Esophagus muscularis mucosa (tissue), 4 donors: ENCODE measurements around the gene HOOK2. TPM values are rescaled to one million over a fixed set of nuclear protein-coding genes. Genes with fewer than 3 reads are reported as not detected.
A peak's percentile ranks its signal among the peaks of the same experiment; 100 is the strongest.

Experiments
- DNase-seq: peaks from one replicate; pipeline ENCODE4 v3.0.0-alpha.2; 2017; ENCODE audit errors: extremely low spot score
- H3K27ac ChIP-seq, 4 donors: fragments of 200-600 bp; sonication (generic); replicated peaks in 1 of 4; 1 replicate in 3 of 4; 2 replicates in 1 of 4; pipeline ENCODE4 v1.5.1; 2016 to 2019; ENCODE audit warnings: mild to moderate bottlenecking in 1 of 4
- H3K27me3 ChIP-seq, 4 donors: fragments of 200-600 bp; sonication (generic); one replicate each; pipeline versions ENCODE4 v1.5.1 to v1.6.0; 2016 to 2019
- H3K36me3 ChIP-seq, 4 donors: fragments of 200-600 bp; sonication (generic); one replicate each; pipeline ENCODE4 v1.5.1; 2016 to 2019
- H3K4me1 ChIP-seq, 4 donors: fragments of 200-600 bp; sonication (generic); one replicate each; pipeline ENCODE4 v1.5.1; 2016 to 2019
- H3K4me3 ChIP-seq, 4 donors: fragments of 200-600 bp; sonication (generic); 1 replicate in 2 of 4; 2 replicates in 2 of 4; pipeline ENCODE4 v1.5.1; 2016 to 2019; ENCODE audit warnings: mild to moderate bottlenecking in 4 of 4, moderate library complexity in 1 of 4
- H3K9me3 ChIP-seq, 4 donors: fragments of 200-600 bp; sonication (generic); 1 replicate in 3 of 4; 2 replicates in 1 of 4; pipeline ENCODE4 v1.5.1; 2016 to 2019
- EP300 ChIP-seq: sonication (generic); formaldehyde crosslinking; IDR thresholded peaks from one replicate; pipeline ENCODE4 v1.6.1; 2017; ENCODE audit warnings: antibody characterized with exemption
- POLR2A ChIP-seq: fragments of 450-650 bp; IDR thresholded peaks from one replicate; pipeline ENCODE4 v1.6.1; 2017; ENCODE audit warnings: antibody characterized with exemption, moderate library complexity, mild to moderate bottlenecking, low read depth
- POLR2AphosphoS5 ChIP-seq, 2 donors: sonication (generic); formaldehyde crosslinking; IDR thresholded peaks; one replicate each; pipeline ENCODE4 v1.6.1; 2017; ENCODE audit warnings: antibody characterized with exemption in 2 of 2
- WGBS: methylation state at CpG from one replicate; pipeline ENCODE4 v1.1.5; 2018; 5-methylcytosine and 5-hydroxymethylcytosine counted together
- intact Hi-C: fragments of 100-400 bp; cut with DNase I; formaldehyde crosslinking; loops from one replicate; pipeline ENCODE4 v1.15.1; 2023
- total RNA-seq, 4 donors: library from RNA; depleted of rRNA; stranded (reverse); fragments of >200 nt; gene quantifications; one replicate each; pipeline versions ENCODE4 v1.1.0 to v1.2.1, GENCODE V29; 2016
- TF ChIP-seq, protein P1 (sequence below), 3 experiments: fragments of 200-600 bp in 2 of 3; fragments of 450-650 bp in 1 of 3; sonication (generic) in 2 of 3; IDR thresholded peaks; one replicate each; pipeline ENCODE4 v1.5.1; 2017 to 2019; ENCODE audit warnings: antibody characterized with exemption in 3 of 3, mild to moderate bottlenecking in 2 of 3, moderate library complexity in 1 of 3

The HOOK2 gene
- total RNA-seq, 4 donors from 2014 or later: 7.1 to 17.0 (median 12.6) TPM

DNA sequence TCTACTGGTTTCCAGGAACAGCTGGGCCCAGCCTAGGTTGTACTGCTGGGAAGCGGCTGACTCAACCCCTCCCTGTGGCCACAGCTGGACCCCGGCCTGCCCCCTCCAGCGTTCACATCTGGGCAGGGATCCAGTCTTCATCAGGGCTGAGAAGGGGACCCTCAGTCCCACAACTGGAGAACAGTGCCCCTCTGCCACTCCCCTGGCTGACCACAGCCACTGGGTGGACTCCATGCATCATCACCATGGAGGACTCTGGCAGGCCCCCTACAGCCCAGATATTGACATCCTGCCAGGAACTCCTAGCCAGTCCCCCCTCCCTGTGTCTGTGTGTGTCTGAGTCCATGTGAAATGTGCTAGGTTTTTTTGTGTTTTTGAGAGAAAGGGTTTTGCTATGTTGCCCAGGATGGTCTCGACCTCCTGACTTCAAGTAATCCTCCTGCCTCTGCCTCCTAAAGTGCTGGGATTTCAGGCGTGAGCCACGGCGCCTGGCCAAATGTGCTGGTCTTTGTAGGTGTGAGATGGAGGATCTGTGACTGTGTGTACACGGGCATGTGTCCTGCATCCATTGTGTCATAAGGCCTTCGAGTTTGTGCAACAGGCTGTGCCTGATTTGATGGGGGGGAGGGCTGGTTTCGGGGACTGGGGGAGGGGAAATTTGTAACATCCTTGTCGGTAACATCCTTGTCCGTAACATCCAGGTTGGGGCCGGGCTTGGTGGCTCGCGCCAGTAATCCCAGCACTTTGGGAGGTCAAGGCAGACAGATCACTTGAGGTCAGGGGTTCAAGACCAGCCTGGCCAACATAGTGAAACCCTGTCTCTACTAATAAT, 4.0 kb upstream of the HOOK2 start:
- DNase-seq: no peak
- Histone ChIP-seq H3K9me3 (no peaks in the 10 kb centered on the region), H3K4me3 (peak overlapping the region; percentile 61 to 77 (median 68)), H3K27ac (peak overlapping the region; percentile 94 to 96 (median 95)), H3K4me1 (peaks cover 56 to 80% (median 68%) of the 10 kb centered on the region in 4 donors), H3K36me3 (peaks cover 0 to 1% (median 0%) of the 10 kb centered on the region in 4 donors), H3K27me3 (no peaks in the 10 kb centered on the region)
- intact Hi-C loops: no loop called here
- TF ChIP-seq EP300 (no peak), POLR2AphosphoS5 (IDR thresholded peaks at IDR 0.05) (peak; percentile 33 to 62), POLR2A (no peak)
- WGBS: 58% methylated on average over 6 of the region's 15 CpGs

DNA sequence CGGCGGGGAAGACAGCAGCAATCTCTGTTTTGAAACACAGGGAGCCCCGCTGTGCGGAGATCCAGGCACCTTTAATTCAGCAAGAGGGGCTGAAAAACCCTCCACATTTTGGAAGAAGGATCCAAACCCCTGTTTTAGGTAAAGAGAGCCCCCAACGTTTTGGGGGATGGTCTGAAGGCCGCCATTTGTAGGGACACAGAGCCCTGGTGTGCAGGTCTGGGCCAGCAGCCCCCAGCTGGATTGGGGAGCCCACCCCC, 3.5 kb upstream of the HOOK2 start:
- Histone ChIP-seq H3K27me3 (no peaks in the 10 kb centered on the region), H3K36me3 (peaks cover 0 to 5% (median 0%) of the 10 kb centered on the region in 4 donors), H3K4me3 (peak overlapping the region; percentile 61 to 77 (median 68)), H3K4me1 (peaks cover 56 to 75% (median 62%) of the 10 kb centered on the region in 4 donors), H3K27ac (peak overlapping the region; percentile 94 to 96 (median 95)), H3K9me3 (no peaks in the 10 kb centered on the region)
- WGBS: 32% methylated on average over 4 of the region's 6 CpGs
- no peak for DNase-seq
- intact Hi-C loops: no loop called here
- TF ChIP-seq POLR2A: no peak
- no peak for TF ChIP-seq POLR2AphosphoS5 (IDR thresholded peaks at IDR 0.05)
- TF ChIP-seq, protein P1, sequence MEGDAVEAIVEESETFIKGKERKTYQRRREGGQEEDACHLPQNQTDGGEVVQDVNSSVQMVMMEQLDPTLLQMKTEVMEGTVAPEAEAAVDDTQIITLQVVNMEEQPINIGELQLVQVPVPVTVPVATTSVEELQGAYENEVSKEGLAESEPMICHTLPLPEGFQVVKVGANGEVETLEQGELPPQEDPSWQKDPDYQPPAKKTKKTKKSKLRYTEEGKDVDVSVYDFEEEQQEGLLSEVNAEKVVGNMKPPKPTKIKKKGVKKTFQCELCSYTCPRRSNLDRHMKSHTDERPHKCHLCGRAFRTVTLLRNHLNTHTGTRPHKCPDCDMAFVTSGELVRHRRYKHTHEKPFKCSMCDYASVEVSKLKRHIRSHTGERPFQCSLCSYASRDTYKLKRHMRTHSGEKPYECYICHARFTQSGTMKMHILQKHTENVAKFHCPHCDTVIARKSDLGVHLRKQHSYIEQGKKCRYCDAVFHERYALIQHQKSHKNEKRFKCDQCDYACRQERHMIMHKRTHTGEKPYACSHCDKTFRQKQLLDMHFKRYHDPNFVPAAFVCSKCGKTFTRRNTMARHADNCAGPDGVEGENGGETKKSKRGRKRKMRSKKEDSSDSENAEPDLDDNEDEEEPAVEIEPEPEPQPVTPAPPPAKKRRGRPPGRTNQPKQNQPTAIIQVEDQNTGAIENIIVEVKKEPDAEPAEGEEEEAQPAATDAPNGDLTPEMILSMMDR (IDR thresholded peaks at IDR 0.05): no peak
- TF ChIP-seq EP300: no peak

DNA sequence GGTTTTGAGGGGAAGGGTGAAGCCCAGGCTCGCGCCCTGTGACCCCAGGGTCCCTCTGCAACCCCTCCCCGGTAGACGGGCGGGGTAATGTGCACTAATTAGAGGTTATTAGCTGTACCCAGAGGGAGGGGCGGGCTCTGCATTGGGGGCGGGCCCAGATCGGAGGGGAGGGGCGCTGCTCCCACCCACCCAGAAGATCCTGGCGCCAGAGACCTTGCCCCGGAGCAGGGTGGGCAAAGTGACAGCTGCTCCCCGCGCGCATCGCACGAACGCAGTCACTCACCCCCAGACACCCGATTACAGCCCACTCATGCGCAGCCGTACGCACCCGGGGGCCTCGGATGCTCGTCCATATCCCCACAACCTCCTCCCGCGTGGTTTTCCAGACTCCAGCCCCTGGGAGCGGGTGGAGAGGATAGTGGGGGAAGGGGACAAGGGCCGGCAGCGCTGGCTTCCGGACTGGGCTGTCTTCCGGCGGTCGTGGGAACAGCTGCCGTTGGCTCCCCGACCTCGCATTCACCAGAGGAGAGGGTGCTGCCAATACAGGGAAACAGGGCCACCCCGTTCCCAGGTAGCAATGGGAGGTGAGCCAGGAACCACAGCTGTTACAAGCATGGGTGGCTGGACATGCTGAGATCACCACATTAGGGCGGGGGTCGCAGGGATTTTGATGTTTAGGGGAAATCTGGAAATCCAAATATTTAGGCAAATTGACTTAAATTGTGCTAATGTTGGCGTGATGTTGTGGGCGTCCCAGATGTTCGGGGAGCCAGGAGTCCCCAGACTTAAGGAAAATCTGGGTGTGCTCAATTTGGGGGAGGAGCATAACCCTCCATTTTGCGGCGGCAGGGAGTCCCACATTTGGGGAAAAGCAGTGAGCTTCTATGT, 2.9 kb upstream of the HOOK2 start:
- peaks cover 0 to 5% (median 0%) of the 10 kb centered on the region in 4 donors for H3K36me3 ChIP-seq
- DNase-seq: no peak
- 6% methylated on average over 22 of the region's 44 CpGs for WGBS
- no peaks in the 10 kb centered on the region for H3K27me3 ChIP-seq
- no peaks in the 10 kb centered on the region for H3K9me3 ChIP-seq
- TF ChIP-seq POLR2AphosphoS5 (IDR thresholded peaks at IDR 0.05): peak; percentile 55 to 74
- TF ChIP-seq, protein P1 (IDR thresholded peaks at IDR 0.05): no peak
- TF ChIP-seq POLR2A: no peak
- TF ChIP-seq EP300: no peak
- H3K4me3 ChIP-seq: peak overlapping the region; percentile 61 to 77 (median 68)
- H3K4me1 ChIP-seq: peaks cover 53 to 69% (median 58%) of the 10 kb centered on the region in 4 donors
- intact Hi-C loops: no loop called here
- H3K27ac ChIP-seq: peak overlapping the region; percentile 94 to 96 (median 95)

DNA sequence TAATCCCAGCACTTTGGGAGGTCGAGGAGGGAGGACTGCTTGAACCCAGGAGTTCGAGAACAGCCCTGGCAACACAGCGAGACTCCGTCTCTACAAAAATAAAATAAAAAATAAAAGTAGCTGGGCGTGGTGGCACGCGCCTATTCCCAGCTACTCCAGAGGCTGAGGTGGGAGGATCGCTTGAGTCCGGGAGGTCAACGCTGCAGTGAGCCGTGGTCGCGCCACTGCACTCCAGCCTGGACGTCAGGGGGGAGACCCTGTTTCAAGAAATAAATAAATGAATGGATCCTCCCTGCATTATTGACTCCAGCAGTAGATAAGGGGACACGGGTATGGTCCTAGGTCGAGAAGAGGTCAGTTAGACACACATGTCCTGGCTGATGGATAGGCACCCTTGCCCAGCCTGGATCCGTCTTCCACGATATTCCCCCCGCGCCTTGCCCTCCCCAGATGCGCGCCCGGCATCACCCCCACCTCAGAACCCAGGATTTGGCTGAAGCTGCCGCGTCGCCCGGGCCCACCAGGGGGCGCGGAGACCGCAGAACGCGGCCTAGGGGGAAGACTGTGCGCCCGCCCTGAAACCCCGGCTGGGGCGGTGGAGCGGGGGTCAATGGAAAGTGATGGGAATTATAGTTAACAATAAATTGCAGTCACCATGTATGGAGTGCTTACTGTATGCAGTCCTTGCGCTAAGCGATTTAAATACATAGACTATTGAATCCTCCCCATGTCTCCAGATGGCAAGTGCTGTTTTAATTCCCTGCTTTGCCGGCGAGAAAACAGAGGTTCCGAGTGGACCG, 2.1 kb upstream of the HOOK2 start:
- peak overlapping the region; percentile 94 to 96 (median 95) for H3K27ac ChIP-seq
- 19% methylated on average over 23 of the region's 43 CpGs for WGBS
- peaks cover 0 to 5% (median 0%) of the 10 kb centered on the region in 4 donors for H3K36me3 ChIP-seq
- H3K4me1 ChIP-seq: peaks cover 47 to 61% (median 53%) of the 10 kb centered on the region in 4 donors
- H3K27me3 ChIP-seq: no peaks in the 10 kb centered on the region
- TF ChIP-seq POLR2AphosphoS5 (IDR thresholded peaks at IDR 0.05) (peak; percentile 63 to 84), POLR2A (no peak), EP300 (no peak)
- TF ChIP-seq, protein P1 (IDR thresholded peaks at IDR 0.05): peak in 2 of 3 experiments; percentile 98
- no peak for DNase-seq
- H3K4me3 ChIP-seq: peak overlapping the region; percentile 61 to 77 (median 68)
- no peaks in the 10 kb centered on the region for H3K9me3 ChIP-seq
- intact Hi-C loops: loop anchor here (1.0 kb wide), 1 partner anchor 19 kb away; no protein-coding TSS in a partner anchor
